ENCODE data around the gene FCER1G. TPM values are rescaled to one million over a fixed set of nuclear protein-coding genes. Genes with fewer than 3 reads are reported as not detected.

FCER1G gene
- total RNA-seq, 1 donor from 2014 or later = not detected

GRCh38 chr1:161196111-161196510 is 19.0 kb upstream of the FCER1G start:
- H3K4me2 ChIP-seq = no peak overlapping the region
- H3K4me1 ChIP-seq = peaks cover 50% of the 10 kb centered on the region
- H3K4me3 Mint-ChIP-seq = peak overlapping the region; percentile 27
- peaks cover 8% of the 10 kb centered on the region for H3K27me3 Mint-ChIP-seq (ENCODE audit: insufficient read depth, low read depth)
- peaks cover 36% of the 10 kb centered on the region for H3F3A ChIP-seq (ENCODE audit: low read depth)
- TF ChIP-seq CTCF (IDR thresholded peaks at IDR 0.05) (no peak), EZH2phosphoT487 (IDR thresholded peaks at IDR 0.05) (no peak), EZH2 (IDR thresholded peaks at IDR 0.05) (no peak)
- no peak overlapping the region for H3K27ac ChIP-seq
- peaks cover 55% of the 10 kb centered on the region for H3K4me1 Mint-ChIP-seq
- no peak overlapping the region for H2AFZ ChIP-seq (replicated peaks)
- no peaks in the 10 kb centered on the region for H4K20me1 ChIP-seq (ENCODE audit: low read depth)
- H3K27me3 ChIP-seq = no peaks in the 10 kb centered on the region
- peak overlapping the region; percentile 10 for H3K27ac Mint-ChIP-seq
- no peaks in the 10 kb centered on the region for H3K36me3 Mint-ChIP-seq
- no peaks in the 10 kb centered on the region for H3K36me3 ChIP-seq
- no peak overlapping the region for H3K9ac ChIP-seq
- no peak for DNase-seq (ENCODE audit: low spot score)
- H3K9me3 ChIP-seq (ENCODE audit: low read depth) = no peaks in the 10 kb centered on the region
- H3K9me3 Mint-ChIP-seq = no peaks in the 10 kb centered on the region
- H3K79me2 ChIP-seq (ENCODE audit: low read depth) = no peaks in the 10 kb centered on the region
- H3K4me3 ChIP-seq = no peak overlapping the region

- Histone ChIP-seq H4K20me1 (ENCODE audit: low read depth) (no peaks in the 10 kb centered on the region), H3K9ac (peak overlapping the region; percentile 0)
- H3K27me3 Mint-ChIP-seq (ENCODE audit: insufficient read depth, low read depth) = peaks cover 7% of the 10 kb centered on the region
Observed at GRCh38 chr1:161196521-161197451, 18.3 kb upstream of the FCER1G start.

GRCh38 chr1:161197560-161198193 is 17.4 kb upstream of the FCER1G start:
- Mint-ChIP-seq H3K9me3 (no peaks in the 10 kb centered on the region), H3K4me1 (peaks cover 62% of the 10 kb centered on the region), H3K36me3 (no peaks in the 10 kb centered on the region), H3K4me3 (peak overlapping the region; percentile 64), H3K27ac (peak overlapping the region; percentile 90), H3K27me3 (ENCODE audit: insufficient read depth, low read depth) (peaks cover 3% of the 10 kb centered on the region)
- Histone ChIP-seq H3K4me3 (peak overlapping the region; percentile 40), H3K9me3 (ENCODE audit: low read depth) (no peaks in the 10 kb centered on the region), H3K36me3 (no peaks in the 10 kb centered on the region), H3K27me3 (no peaks in the 10 kb centered on the region), H4K20me1 (ENCODE audit: low read depth) (no peaks in the 10 kb centered on the region), H3K4me2 (peak overlapping the region; percentile 83), H3K79me2 (ENCODE audit: low read depth) (peaks cover 4% of the 10 kb centered on the region), H2AFZ (replicated peaks) (no peak overlapping the region), H3F3A (ENCODE audit: low read depth) (peaks cover 42% of the 10 kb centered on the region), H3K4me1 (peaks cover 58% of the 10 kb centered on the region), H3K27ac (peak overlapping the region; percentile 5), H3K9ac (no peak overlapping the region)
- no peak for TF ChIP-seq EZH2 (IDR thresholded peaks at IDR 0.05)
- no peak for TF ChIP-seq EZH2phosphoT487 (IDR thresholded peaks at IDR 0.05)
- no peak for TF ChIP-seq CTCF (IDR thresholded peaks at IDR 0.05)
- DNase-seq (ENCODE audit: low spot score) = no peak

More at GRCh38 chr1:161196521-161197451, 18.3 kb upstream of the FCER1G start:
- Mint-ChIP-seq H3K36me3 (no peaks in the 10 kb centered on the region), H3K4me1 (peaks cover 58% of the 10 kb centered on the region), H3K4me3 (peak overlapping the region; percentile 62), H3K27ac (peak overlapping the region; percentile 90), H3K9me3 (no peaks in the 10 kb centered on the region)
- H3K4me2 ChIP-seq = peak overlapping the region; percentile 83
- H3K4me3 ChIP-seq = peak overlapping the region; percentile 11
- no peak for TF ChIP-seq CTCF (IDR thresholded peaks at IDR 0.05)
- TF ChIP-seq EZH2phosphoT487 (IDR thresholded peaks at IDR 0.05) = no peak
- TF ChIP-seq EZH2 (IDR thresholded peaks at IDR 0.05) = no peak
- peaks cover 57% of the 10 kb centered on the region for H3K4me1 ChIP-seq
- peaks cover 42% of the 10 kb centered on the region for H3F3A ChIP-seq (ENCODE audit: low read depth)
- DNase-seq (ENCODE audit: low spot score) = peak; percentile 71
- H3K79me2 ChIP-seq (ENCODE audit: low read depth) = no peaks in the 10 kb centered on the region
- H3K9me3 ChIP-seq (ENCODE audit: low read depth) = no peaks in the 10 kb centered on the region
- H3K27me3 ChIP-seq = no peaks in the 10 kb centered on the region
- H3K27ac ChIP-seq = peak overlapping the region; percentile 5
- H3K36me3 ChIP-seq = no peaks in the 10 kb centered on the region
- no peak overlapping the region for H2AFZ ChIP-seq (replicated peaks)
